Upper lobe of right lung (tissue), 1 donor: ENCODE data around the gene CNST. TPM values are rescaled to one million over a fixed set of nuclear protein-coding genes. Genes with fewer than 3 reads are reported as not detected.
"Not testable (repeated sequence)": the region's sequence is repeated elsewhere in the genome, so short reads cannot be mapped to it uniquely, and the experiment has no call there.

ENCODE experiments used
- ATAC-seq: fragments of 200-7000 bp; cut with Tn5 transposase; one replicate; pipeline ENCODE4 v1.9.1; 2020; ENCODE audit warnings: mild to moderate bottlenecking, moderate library complexity
- DNase-seq: peaks from one replicate; pipeline ENCODE4 v3.0.0-alpha.2; 2020
- H3K27ac ChIP-seq: fragments of 200-600 bp; one replicate; pipeline ENCODE4 v1.8.0; 2022
- H3K27me3 ChIP-seq: fragments of 200-600 bp; one replicate; pipeline ENCODE4 v1.8.0; 2022; ENCODE audit warnings: mild to moderate bottlenecking
- H3K36me3 ChIP-seq: fragments of 200-600 bp; one replicate; pipeline ENCODE4 v1.8.0; 2022
- H3K4me1 ChIP-seq: fragments of 200-600 bp; one replicate; pipeline ENCODE4 v1.8.0; 2022
- H3K4me3 ChIP-seq: fragments of 200-600 bp; one replicate; pipeline ENCODE4 v1.8.0; 2022; ENCODE audit warnings: mild to moderate bottlenecking
- H3K9me3 ChIP-seq: fragments of 200-600 bp; one replicate; pipeline ENCODE4 v1.8.0; 2022
- intact Hi-C: fragments of 100-400 bp; cut with DNase I; formaldehyde crosslinking; loops from one replicate; pipeline ENCODE4 v1.11.0; 2022
- total RNA-seq: library from RNA; stranded (reverse); fragmentation: NEBNext Ultra II Directional; extraction: Animal tissue kit (Norgen Biotek cat#: 25700); gene quantifications from one replicate; pipeline ENCODE4 v1.2.1, GENCODE V29; 2021
- TF ChIP-seq, protein P1 (sequence below): fragments of 200-600 bp; IDR thresholded peaks from one replicate; pipeline ENCODE4 v1.8.0; 2022; ENCODE audit warnings: antibody characterized with exemption
- donor health status: DM: no; HTN: yes; CAD: no; lungs with severe emphysema.

The CNST gene
- total RNA-seq, 1 donor from 2014 or later: 29.8 TPM

GRCh38 chr1:246708166-246708565, 141.9 kb downstream of the CNST start:
- Histone ChIP-seq H3K27me3 (no peaks in the 10 kb centered on the region), H3K36me3 (no peaks in the 10 kb centered on the region), H3K27ac (no peak overlapping the region), H3K9me3 (no peaks in the 10 kb centered on the region), H3K4me3 (no peak overlapping the region), H3K4me1 (no peaks in the 10 kb centered on the region)
- intact Hi-C loops: no loop called here
- no peak for ATAC-seq
- no peak for DNase-seq
- TF ChIP-seq, protein P1, sequence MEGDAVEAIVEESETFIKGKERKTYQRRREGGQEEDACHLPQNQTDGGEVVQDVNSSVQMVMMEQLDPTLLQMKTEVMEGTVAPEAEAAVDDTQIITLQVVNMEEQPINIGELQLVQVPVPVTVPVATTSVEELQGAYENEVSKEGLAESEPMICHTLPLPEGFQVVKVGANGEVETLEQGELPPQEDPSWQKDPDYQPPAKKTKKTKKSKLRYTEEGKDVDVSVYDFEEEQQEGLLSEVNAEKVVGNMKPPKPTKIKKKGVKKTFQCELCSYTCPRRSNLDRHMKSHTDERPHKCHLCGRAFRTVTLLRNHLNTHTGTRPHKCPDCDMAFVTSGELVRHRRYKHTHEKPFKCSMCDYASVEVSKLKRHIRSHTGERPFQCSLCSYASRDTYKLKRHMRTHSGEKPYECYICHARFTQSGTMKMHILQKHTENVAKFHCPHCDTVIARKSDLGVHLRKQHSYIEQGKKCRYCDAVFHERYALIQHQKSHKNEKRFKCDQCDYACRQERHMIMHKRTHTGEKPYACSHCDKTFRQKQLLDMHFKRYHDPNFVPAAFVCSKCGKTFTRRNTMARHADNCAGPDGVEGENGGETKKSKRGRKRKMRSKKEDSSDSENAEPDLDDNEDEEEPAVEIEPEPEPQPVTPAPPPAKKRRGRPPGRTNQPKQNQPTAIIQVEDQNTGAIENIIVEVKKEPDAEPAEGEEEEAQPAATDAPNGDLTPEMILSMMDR: no peak

GRCh38 chr1:246709196-246709595, 142.9 kb downstream of the CNST start:
- H3K27me3 ChIP-seq: no peaks in the 10 kb centered on the region
- H3K4me1 ChIP-seq: no peaks in the 10 kb centered on the region
- DNase-seq (no peak), ATAC-seq (no peak)
- no peaks in the 10 kb centered on the region for H3K9me3 ChIP-seq
- no peak overlapping the region for H3K4me3 ChIP-seq
- intact Hi-C loops: no loop called here
- H3K36me3 ChIP-seq: no peaks in the 10 kb centered on the region
- TF ChIP-seq, protein P1: no peak
- H3K27ac ChIP-seq: no peak overlapping the region

GRCh38 chr1:246709835-246710234, 143.6 kb downstream of the CNST start:
- H3K9me3 ChIP-seq: no peaks in the 10 kb centered on the region
- H3K27ac ChIP-seq: no peak overlapping the region
- H3K27me3 ChIP-seq: no peaks in the 10 kb centered on the region
- no peak overlapping the region for H3K4me3 ChIP-seq
- intact Hi-C loops: no loop called here
- TF ChIP-seq, protein P1: no peak
- H3K36me3 ChIP-seq: no peaks in the 10 kb centered on the region
- no peak for DNase-seq
- no peaks in the 10 kb centered on the region for H3K4me1 ChIP-seq
- ATAC-seq: no peak

DNA sequence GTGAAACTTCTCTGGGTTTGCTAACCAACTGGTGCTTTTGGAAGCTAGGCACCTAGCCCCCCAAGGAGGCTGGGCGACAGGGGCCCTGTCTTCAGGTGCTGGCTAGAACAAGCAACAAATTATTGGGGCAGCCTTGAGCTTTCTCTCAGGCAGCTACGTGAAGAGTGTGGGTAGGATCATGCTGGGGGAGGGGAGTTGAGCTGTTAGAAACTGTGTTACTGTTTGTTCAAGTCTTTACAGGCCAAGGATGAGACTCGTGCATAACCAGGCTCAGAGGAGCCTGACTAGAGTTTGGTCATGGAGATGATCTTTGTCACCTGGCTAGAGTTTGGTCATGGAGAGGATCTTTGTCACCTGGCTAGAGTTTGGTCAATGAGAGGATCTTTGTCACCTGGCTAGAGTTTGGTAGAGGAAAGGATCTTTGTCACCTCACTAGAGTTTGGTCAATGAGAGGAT, 145.3 kb downstream of the CNST start:
- H3K9me3 ChIP-seq: no peaks in the 10 kb centered on the region
- H3K36me3 ChIP-seq: no peaks in the 10 kb centered on the region
- TF ChIP-seq, protein P1: no peak
- ATAC-seq: no peak
- no peaks in the 10 kb centered on the region for H3K4me1 ChIP-seq
- DNase-seq: no peak
- no peak overlapping the region for H3K4me3 ChIP-seq
- no peaks in the 10 kb centered on the region for H3K27me3 ChIP-seq
- intact Hi-C loops: no loop called here
- H3K27ac ChIP-seq: no peak overlapping the region

GRCh38 chr1:246712428-246712827, 146.2 kb downstream of the CNST start:
- ATAC-seq, DNase-seq, H3K36me3 ChIP-seq, intact Hi-C loops, H3K27me3 ChIP-seq, H3K9me3 ChIP-seq, H3K4me3 ChIP-seq, H3K27ac ChIP-seq, H3K4me1 ChIP-seq: not testable (repeated sequence)

Other genes starting within 250 kb of the CNST start
- gene SMYD3, start 59.2 kb upstream of the CNST start, total RNA-seq: 27.2 TPM
- 9.4 TPM for gene TFB2M, start 195 bp upstream of the CNST start, total RNA-seq
- gene SCCPDH, start 158.0 kb downstream of the CNST start, total RNA-seq: 23.4 TPM